Epithelial cell of esophagus (primary cell): ENCODE data around the gene TIMM50.

Experiments used
- DNase-seq: peaks from one replicate; pipeline ENCODE4 v3.0.0; 2010; ENCODE audit warnings: low read depth
- H3K4me3 ChIP-seq: 2 replicates; pipeline ENCODE4 v1.5.1; 2011; ENCODE audit warnings: mild to moderate bottlenecking, low read length, control low read depth
- CTCF ChIP-seq: IDR thresholded peaks from 2 replicates; pipeline ENCODE4 v1.5.1; 2011; ENCODE audit warnings: low read depth, mild to moderate bottlenecking, low read length, control low read depth, inconsistent platforms; ENCODE audit not compliant: insufficient read depth; ENCODE audit errors: missing control alignments

The TIMM50 gene

GRCh38 chr19:39480337-39481228 is at the start of gene TIMM50:
TIMM50 (plus strand) TSS chr19:39480838; CDS start chr19:39480854, 16 bp downstream.
- DNase-seq: peak; percentile 96
- H3K4me3 ChIP-seq: peak within 1 kb of the TSS; percentile 98
- no peak for TF ChIP-seq CTCF

GRCh38 chr19:39432677-39433025 is 48.0 kb upstream of the TIMM50 start:
- no peak for DNase-seq
- no peak for TF ChIP-seq CTCF
- H3K4me3 ChIP-seq: no peak overlapping the region

- no peak overlapping the region for H3K4me3 ChIP-seq
- no peak for TF ChIP-seq CTCF
- DNase-seq: no peak
Measured at GRCh38 chr19:39433480-39434079, 47.1 kb upstream of the TIMM50 start.

- no peak for TF ChIP-seq CTCF
- peak overlapping the region; percentile 99 for H3K4me3 ChIP-seq
- DNase-seq: no peak
Measured at GRCh38 chr19:39434123-39435076, 46.2 kb upstream of the TIMM50 start.

- peak within 1 kb of the TSS; percentile 99 for H3K4me3 ChIP-seq
- TF ChIP-seq CTCF: no peak
- peak; percentile 98 for DNase-seq
Measured at GRCh38 chr19:39435499-39436349, 44.9 kb upstream of the TIMM50 start, which contains the start of gene RPS16. RPS16 (minus strand) TSS chr19:39435949; CDS start chr19:39435895, 54 bp downstream.

GRCh38 chr19:39436350-39436716 is 44.3 kb upstream of the TIMM50 start:
- TF ChIP-seq CTCF: no peak
- H3K4me3 ChIP-seq: peak overlapping the region; percentile 99
- DNase-seq: no peak
